Astrocyte (in vitro differentiated cells and primary cell): Measurements from ENCODE around the gene CDC20B.

Experiments used
- EZH2 ChIP-seq: IDR thresholded peaks from 2 replicates; pipeline ENCODE4 v1.6.1; 2012; ENCODE audit warnings: mild to moderate bottlenecking, low read length, inconsistent platforms; ENCODE audit not compliant: insufficient read depth
- TF ChIP-seq, protein P1 (sequence below): IDR thresholded peaks from 2 replicates; pipeline ENCODE4 v1.5.1; 2011; ENCODE audit warnings: low read depth, mild to moderate bottlenecking, inconsistent platforms, low read length, moderate library complexity; ENCODE audit not compliant: insufficient read depth

DNA sequence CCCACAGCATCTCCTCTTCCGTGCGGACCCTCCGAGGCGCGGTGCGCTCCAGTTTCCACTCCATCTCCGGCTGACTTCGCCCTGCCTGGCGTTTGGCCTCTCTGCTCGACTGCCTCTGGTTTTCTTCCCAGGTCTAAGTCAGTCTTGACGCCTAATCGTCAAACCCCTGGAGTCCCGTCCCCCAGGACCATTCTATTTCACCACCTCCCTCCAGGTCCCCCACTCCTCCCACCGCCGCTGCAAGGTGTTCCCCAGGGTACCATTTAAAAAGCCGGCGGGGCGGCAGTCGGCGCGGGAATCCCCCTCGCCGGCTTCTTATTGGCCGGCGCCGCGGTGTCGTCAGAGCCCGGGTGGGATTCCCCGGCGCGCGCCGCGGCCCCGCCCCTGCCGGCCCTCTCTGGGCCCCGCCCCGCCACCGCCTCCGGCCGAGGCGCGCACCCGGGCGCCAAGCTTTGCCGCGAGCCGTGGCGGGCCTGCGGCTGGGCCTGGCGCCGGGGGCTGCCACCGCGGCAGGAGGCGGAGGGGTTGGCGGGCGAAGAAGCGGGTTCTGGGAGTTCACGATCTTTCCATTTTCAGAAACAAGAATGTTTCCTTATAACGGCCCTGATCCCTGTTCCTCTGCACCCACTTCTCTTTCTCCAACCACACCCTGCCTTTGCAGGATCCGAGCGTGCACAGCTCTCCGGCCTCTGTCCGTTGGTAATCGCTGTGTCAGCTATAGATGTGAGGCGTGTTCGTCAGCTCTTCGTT lies at the start of gene CDC20B:
- TF ChIP-seq, protein P1, sequence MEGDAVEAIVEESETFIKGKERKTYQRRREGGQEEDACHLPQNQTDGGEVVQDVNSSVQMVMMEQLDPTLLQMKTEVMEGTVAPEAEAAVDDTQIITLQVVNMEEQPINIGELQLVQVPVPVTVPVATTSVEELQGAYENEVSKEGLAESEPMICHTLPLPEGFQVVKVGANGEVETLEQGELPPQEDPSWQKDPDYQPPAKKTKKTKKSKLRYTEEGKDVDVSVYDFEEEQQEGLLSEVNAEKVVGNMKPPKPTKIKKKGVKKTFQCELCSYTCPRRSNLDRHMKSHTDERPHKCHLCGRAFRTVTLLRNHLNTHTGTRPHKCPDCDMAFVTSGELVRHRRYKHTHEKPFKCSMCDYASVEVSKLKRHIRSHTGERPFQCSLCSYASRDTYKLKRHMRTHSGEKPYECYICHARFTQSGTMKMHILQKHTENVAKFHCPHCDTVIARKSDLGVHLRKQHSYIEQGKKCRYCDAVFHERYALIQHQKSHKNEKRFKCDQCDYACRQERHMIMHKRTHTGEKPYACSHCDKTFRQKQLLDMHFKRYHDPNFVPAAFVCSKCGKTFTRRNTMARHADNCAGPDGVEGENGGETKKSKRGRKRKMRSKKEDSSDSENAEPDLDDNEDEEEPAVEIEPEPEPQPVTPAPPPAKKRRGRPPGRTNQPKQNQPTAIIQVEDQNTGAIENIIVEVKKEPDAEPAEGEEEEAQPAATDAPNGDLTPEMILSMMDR, result no peak
- TF ChIP-seq EZH2, result no peak
